HG03571 (cell line): ENCODE measurements around the gene CDK2.
"Not testable (repeated sequence)": the region's sequence is repeated elsewhere in the genome, so short reads cannot be mapped to it uniquely, and the experiment has no call there.

ENCODE experiments used
- ATAC-seq: cut with Tn5 transposase; IDR thresholded peaks from one replicate; pipeline ENCODE4 v1.9.1; 2021; ENCODE audit not compliant: unreplicated experiment

The CDK2 gene

GRCh38 chr12:55978393-55978792 lies 11.8 kb downstream of the CDK2 start:
- ATAC-seq = no peak

- ATAC-seq = no peak
Measured at GRCh38 chr12:55979069-55979468, 12.4 kb downstream of the CDK2 start.

GRCh38 chr12:55981882-55982281 lies 15.3 kb downstream of the CDK2 start:
- ATAC-seq = not testable (repeated sequence)

GRCh38 chr12:55982319-55982936 lies 15.8 kb downstream of the CDK2 start:
- ATAC-seq = peak; percentile 90

- no peak for ATAC-seq
Measured at GRCh38 chr12:55983232-55983842, 16.7 kb downstream of the CDK2 start.

GRCh38 chr12:55984861-55985260 lies 18.2 kb downstream of the CDK2 start:
- no peak for ATAC-seq

- ATAC-seq = no peak
Measured at GRCh38 chr12:55985341-55985740, 18.7 kb downstream of the CDK2 start.

- ATAC-seq = not testable (repeated sequence)
Measured at GRCh38 chr12:55985976-55986375, 19.3 kb downstream of the CDK2 start.

GRCh38 chr12:55991110-55991509 lies 24.5 kb downstream of the CDK2 start:
- ATAC-seq = no peak

GRCh38 chr12:55993230-55993853 lies 26.7 kb downstream of the CDK2 start:
- ATAC-seq = no peak

- no peak for ATAC-seq
Measured at GRCh38 chr12:55995366-55995765, 28.7 kb downstream of the CDK2 start.

GRCh38 chr12:55996201-55996714 lies 29.6 kb downstream of the CDK2 start:
- no peak for ATAC-seq

GRCh38 chr12:55996715-55997534 lies 30.3 kb downstream of the CDK2 start, which contains the start of gene SUOX:
Gene SUOX, plus strand, starts transcription at chr12:55997276. Its CDS starts 4,946 bp downstream, at chr12:56002222.
- ATAC-seq = peak; percentile 93

- no peak for ATAC-seq
Measured at GRCh38 chr12:55997535-55997859, 30.9 kb downstream of the CDK2 start.

- not testable (repeated sequence) for ATAC-seq
Measured at GRCh38 chr12:55999522-55999921, 32.9 kb downstream of the CDK2 start.

- not testable (repeated sequence) for ATAC-seq
Measured at GRCh38 chr12:55999999-56000540, 33.4 kb downstream of the CDK2 start.

GRCh38 chr12:56001487-56002100 lies 35.0 kb downstream of the CDK2 start:
- no peak for ATAC-seq

- not testable (repeated sequence) for ATAC-seq
Measured at GRCh38 chr12:56003376-56003775, 36.7 kb downstream of the CDK2 start.

- ATAC-seq = no peak
Measured at GRCh38 chr12:56004211-56004610, 37.6 kb downstream of the CDK2 start.
